AG20443 (cell line): ENCODE measurements around the gene TWF2.

ENCODE experiments used
- DNase-seq: peaks from one replicate; pipeline ENCODE4 v3.0.0; 2012; ENCODE audit warnings: low spot score, mixed read lengths

TWF2 gene

DNA sequence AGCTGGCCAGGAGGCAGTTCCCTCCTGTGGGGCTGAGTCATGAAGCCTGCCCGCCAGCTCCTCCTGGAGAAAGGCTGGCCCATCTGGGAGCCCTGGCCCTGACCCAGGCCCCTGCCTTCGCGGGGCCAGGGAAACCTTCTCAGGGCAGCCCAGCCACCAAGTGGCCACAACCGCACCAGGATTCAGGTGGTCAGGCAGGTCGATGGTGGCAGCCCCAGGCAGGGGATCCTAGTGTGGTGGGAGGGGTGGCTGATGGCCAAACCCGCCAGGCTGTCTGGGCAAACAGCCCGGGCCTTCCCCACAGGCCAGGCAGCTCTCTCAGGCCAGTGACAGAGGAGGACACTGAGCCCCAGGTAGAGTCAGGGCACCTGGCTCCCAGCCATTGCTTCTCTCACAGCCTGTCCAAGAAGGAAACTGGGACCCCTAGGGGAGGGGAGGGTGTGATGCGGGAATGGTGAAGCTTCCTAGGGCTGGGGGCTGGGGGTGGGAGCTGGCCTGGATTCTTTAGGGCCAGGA is 1.2 kb downstream of the TWF2 start:
- DNase-seq = peak; percentile 97

DNA sequence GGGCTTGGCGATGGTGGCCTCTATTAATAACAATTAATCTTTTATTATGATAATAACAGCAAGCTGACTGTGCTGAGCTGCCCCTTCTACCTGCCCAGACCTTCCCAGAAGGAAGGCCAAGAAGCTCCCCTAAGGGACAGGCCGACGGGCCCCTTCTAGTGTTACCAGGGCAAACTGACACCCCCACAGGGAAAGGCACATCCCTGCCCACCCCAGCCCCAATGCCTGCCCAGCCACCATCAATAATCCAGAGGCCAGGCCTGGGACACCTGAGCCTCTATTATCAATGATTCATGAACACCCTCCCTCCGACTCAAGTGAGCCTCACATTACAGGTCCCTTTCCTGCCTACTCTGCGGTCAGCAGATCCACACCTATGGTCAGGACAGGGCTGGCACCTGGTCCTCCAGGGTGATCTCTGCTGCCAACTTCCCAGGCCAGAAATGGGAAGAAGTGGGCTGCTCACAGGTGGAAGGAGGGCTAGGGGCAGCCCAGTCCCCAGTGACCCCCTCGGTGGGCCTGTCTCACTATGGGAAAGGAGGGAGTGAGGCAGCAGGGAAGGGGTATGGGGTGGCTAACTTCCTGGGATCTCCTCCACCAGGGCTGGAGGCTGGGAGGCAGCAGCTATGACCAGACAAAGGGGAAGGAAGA is 1.8 kb downstream of the TWF2 start:
- no peak for DNase-seq

DNA sequence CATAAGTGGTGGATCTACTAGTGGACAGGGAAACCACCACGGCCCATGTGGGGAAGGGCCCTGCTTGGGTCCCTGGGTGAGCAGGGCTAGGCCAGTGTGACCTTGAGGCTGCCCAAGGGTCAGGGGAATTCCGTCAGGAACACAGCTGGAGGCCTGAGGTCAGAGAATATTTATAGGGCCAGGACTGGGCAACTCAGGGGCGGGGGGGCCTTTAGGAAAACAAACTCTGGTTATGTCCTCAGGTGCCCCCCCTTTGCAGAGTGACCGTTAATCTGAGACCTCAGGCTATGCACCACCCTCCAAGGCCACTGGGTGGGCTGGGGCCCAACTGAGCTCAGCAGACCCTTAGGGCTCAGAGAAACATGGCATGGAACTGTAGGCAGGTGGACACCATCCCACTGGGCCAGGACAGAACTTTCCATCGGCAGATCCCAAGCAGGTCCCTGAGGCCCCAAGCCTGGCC is 2.5 kb downstream of the TWF2 start:
- no peak for DNase-seq

DNA sequence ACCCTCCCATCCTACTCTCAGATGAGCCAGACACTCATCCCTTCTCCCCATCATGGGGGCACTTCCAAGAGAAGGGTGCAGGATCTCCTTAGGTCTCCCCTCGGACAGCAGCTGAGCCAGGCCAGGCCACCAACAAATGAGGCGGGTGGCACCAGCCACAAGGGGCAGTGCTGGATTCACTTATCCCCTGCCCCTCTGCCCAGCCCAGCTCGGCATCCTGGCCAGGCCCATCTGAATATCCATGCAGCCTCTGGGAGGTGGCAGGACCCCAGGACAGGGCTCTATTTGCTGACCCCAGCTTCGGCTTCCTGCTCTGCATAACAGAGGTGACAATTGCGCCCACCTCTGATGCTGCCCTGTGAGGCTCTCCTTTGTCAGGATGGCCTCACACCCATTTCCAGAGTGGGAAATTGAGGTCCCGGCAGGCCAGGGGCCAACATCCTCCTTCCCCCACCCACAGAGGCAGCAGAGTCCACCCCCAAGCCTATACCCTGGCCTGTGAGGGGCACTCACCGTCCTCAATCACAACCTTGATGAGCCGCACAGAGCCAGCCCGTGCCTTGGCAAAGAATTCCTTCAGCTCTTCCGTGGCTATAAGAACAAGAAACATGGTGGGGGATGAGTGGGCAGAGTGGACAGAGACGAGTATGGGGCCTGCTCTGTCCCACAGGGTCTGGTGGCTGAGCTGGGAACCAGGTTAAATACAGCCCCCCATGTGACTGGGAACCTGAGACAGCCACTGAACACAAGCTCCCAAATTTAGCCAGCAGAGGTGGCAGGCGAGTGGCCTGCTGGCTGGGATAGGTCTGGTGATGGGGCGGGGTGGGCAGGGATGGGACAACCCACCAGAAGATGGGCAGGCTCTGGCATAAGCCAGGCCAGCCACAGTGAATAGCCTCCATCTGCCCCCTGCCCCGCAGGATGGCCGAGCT is 4.2 kb downstream of the TWF2 start:
- no peak for DNase-seq

DNA sequence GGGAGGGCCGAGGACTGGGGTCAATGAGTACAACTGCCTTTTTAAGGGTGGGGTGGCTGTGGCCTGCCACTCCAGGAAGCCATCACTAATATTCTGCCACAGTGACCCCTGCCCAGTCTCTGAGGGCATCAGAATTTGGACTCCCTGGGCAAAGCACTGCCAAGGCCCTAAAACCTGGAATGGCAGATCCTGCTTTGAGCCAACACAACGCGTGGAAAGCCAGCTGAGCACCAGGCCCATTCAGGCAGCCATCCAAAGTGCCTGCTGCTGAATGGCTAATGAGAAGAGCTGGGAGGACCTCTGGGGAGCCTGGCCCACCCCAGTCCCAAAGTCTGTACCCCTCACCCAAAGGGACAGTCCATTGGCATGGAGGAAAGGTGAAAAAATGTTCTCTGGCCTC is 5.0 kb downstream of the TWF2 start:
- no peak for DNase-seq

DNA sequence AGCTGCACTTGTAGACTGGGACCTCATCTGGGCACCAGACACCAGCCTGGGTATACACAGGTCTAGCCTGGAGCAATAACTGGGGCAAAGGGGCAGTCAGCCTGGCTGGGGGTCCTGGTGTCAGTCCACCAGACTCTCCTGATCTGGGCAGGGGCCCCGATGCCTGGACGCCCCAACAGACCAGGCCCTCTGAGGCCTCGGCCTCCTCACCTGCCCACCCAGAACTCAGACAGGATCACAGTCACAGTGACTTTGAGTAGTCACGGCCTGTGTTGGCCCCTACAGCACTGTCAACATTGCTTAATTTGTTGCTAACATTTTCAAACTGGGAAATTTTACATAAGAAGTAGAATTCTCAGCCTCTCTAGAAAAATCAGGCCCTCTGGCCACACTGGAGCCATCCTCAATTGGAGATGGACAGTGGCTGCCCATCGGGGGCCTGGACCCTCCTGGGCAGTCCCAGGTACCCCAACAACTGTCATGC is 5.8 kb downstream of the TWF2 start:
- no peak for DNase-seq

DNA sequence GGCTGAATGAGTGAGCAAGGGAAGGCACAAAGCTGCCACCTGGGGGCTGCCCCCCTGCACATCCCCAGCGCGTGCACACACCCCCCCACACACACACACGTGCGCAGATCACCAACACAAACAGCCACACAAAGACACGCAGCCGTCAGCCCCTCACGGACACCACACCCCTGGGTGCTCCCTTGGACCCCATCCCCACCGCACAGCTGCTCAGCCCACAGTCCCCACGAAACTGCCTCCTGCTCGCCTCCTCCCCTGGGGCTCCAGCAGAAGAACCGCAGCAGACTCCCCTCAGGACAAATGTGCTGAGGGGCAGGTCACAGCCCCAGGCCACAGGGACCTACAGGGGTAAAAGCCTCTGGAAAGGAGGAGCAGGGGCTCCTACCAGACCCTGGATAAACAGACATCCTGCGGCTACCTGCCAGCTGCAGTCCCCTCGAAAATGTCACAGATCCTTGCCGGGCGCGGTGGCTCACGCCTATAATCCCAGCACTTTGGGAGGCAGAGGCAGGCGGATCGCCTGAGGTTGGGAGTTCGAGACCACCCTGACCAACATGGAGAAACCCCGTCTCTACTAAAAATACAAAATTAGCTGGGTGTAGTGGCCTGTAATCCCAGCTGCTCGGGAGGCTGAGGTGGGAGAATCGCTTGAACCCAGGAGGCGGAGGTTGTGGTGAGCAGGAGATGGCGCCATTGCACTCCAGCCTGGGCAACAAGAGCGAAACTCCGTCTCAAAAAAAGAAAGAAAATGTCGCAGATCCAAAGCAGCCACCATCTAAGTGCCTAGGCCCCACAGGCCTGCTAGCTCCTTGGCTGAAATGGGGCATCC is 6.5 kb downstream of the TWF2 start:
- DNase-seq = no peak

DNA sequence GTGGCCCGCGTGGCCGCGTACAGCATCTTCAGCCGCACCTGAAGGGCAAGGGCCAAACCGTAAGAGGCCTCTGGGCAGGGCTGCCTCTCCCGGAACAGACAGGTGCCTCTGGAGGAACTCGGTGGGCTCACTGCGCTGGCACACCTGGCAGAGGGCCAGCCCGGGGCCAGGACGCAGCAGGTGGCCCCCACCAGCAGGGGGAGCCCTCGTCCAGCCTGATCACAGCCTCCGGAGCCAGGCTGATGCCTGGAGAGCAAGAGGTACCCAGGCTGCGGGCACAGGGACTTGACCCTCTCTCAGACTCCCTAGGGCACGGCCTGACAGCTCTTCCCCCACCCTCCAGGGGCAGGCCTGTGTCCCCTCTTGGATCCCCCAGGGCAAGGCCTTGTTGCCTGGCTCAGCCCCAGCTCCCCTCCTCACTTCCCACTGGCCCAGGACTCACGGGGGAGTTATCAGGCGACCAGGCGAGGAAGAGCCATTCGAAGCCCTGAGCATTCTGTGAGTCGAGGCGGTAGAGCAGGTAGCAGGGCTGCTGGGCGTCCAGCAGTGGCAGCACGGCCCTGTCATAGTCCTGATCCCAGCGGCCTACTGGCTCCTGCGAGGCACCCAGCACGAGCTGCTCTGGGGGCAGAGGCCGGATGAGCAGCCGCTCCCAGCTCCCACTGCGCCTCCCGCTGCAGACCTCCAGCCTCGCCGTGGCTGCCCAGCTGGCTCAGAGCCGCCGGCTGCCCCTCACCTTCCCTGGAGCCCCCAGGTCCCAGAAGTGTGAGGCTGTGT is 7.3 kb downstream of the TWF2 start:
- peak; percentile 82 for DNase-seq

DNA sequence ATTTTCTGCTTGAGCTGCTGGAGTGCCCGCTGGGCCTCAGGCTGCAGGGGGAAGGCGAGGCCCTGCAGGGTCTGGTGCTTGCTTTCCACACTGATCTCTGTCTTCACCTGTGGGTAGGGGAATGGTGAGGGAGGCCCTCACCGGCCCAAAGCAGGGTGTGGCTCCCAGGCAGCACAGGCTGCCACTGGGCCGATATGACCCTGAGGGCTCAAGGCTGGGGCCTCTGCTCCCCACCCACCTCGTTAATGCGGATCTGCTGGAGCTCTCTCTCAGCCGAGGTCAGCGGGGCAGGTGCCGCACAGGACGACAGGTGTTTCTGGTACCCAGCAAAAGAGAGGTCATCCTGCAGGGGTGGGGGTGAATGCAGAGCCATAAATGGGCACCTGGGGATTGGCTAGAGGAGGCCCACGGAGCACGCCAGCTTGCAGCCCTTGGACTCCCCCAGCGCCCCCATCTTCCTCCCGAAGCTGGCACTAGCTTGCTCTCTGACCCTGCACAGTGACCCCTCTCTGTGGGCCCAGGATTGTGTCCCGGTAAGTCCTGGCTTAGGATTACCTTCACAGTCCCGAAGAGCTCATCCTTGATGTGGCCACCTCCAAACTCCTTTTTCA is 8.0 kb downstream of the TWF2 start:
- no peak for DNase-seq

DNA sequence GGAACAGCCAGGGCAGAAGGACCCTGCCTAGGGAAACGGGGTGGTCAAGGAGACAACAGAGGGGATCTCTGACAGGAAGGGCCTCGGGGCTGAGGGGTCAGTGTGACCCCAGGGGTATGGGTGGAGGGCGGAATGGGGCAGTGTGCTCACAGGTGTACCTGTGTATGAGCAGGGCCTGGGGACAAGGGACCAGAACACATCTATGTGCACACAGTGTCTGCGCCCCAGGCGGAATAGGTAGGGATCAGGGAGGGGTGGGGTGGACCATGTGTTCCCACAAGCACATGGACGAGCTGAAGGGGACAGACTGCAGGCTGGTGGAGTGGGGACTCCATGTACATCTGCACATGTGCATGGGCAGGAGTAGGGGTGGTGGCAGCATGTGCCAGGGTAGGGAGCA is 8.5 kb downstream of the TWF2 start:
- DNase-seq = no peak

DNA sequence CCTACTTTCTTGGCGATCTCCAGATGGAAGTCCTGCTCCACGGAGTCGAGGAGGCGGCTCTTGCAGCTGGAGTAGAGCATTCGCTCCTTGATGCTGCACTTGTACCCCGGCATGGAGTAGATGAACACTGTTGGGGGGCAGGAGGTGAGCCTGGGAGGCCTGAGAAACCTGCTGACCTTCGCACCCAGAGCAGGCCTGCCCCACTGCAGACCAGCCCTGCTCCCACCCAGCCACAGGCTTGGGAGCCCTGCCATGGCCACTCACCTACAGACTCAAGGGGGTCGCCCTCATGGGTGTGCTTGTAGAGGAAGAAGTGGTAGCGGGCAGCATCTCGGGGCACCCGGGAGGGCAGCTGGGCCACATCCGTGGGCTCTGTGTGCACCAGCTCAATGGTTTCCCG is 9.3 kb downstream of the TWF2 start:
- no peak for DNase-seq

DNA sequence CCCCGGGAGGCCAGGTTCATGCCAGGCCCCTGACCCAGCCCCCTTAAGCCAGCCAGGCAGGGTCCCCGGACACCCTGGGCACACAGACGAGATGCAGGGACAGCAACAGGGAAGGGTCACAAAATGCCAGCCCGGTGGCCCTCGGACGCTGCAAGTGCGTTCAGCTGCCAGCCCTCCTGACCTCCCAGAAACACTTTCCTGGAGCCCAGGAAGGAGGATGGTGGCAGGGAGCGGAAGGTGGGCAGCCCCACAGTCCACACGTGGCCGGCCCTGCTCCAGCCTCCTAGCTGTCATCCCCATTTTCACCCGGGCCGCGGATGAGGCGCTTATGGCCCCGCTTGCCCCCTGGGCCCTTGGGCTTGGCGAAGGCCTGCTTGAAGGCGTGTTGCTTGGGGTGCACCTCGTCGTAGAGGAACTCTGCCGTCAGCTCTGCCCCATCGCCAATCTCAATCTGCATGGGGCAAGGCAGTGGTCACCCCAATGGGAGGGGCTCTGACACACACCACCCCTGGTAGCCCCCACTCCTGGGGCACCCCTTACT is 10.1 kb downstream of the TWF2 start:
- DNase-seq = no peak

DNA sequence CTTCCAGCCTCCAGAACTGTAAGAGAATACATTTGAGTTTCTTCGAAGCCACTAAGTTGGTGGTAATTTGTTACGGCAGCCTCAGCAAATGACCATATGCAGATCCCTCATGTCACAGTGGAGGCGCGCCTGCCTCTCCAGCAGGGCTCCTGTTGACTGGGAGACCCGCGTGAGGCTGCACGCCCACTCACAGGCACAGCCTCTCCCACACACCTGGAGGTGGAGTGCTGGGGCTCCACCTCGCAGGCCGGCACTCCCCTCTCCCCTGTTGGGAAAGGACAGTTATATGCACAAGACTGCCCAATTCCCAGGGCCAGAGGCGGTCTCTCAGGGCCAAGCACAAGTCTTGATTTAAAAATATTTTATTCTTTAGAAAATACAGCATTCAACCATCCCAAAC is 10.7 kb downstream of the TWF2 start:
- DNase-seq = no peak

DNA sequence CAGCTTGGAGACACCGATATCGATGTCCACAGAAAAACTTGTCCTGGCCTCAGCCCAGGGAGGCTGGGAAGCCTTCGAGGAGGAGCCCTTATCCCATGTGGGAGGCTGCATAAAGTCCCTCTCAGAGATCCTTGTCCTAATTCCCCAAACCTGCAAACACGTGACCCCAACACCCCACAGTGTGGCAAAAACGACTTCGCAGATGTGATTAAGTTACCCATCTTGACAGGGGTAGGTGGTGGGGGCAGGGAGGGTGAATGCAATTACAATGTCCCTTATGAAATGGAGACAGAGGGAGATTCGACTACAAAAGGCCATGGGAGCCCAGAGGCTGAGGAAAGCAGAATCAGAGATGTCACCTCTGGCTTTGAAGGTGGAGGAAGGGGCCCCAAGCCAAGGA is 11.2 kb downstream of the TWF2 start:
- DNase-seq = no peak

DNA sequence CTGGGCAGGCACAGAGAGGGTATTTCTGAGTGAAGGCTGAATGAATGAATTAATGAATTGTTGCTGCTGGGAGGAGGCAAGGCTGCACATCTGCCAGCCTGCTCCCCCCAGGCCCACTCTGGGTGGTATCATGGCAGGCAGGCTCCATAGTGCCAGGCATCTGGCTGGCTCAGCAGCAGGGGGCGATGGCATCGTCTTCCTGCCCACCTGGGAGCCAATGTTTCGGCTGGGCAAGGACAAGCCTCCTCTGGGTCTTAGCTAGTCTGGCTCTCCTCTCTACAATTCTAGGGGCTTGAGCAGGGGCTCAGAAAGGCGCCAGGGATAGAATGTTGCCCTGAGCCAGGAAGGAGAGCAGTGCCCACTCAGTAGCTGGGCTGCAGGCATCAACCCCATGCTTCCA is 11.8 kb downstream of the TWF2 start:
- no peak for DNase-seq

DNA sequence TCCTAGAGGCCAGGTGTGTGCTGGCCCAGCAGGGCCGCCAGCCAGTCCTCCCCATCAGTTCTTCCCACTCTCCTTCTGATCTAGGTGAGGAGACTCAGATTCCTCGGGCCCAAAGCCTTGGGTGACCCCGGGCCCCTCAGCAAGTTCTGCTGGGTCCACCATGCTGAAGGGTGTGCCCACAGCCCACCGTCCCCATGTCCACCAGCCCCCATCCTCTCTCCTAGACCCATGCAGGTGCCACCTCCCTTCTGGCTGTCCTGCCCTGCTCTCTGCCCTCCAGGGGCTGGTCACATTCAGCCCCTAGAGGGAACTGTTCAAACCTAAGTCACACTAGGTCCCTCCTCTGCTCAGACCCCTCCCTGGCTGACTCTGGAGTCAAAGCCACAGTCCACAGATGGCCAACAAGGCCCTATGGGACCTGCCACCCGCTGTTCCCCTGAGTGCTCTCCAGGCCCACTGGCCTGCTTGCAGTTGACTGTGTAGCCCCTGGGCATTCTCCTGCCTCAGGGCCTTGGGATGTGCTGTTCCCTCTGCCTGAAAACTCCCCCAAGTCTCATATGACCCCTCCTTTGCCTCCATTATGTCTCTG is 12.6 kb downstream of the TWF2 start:
- no peak for DNase-seq

DNA sequence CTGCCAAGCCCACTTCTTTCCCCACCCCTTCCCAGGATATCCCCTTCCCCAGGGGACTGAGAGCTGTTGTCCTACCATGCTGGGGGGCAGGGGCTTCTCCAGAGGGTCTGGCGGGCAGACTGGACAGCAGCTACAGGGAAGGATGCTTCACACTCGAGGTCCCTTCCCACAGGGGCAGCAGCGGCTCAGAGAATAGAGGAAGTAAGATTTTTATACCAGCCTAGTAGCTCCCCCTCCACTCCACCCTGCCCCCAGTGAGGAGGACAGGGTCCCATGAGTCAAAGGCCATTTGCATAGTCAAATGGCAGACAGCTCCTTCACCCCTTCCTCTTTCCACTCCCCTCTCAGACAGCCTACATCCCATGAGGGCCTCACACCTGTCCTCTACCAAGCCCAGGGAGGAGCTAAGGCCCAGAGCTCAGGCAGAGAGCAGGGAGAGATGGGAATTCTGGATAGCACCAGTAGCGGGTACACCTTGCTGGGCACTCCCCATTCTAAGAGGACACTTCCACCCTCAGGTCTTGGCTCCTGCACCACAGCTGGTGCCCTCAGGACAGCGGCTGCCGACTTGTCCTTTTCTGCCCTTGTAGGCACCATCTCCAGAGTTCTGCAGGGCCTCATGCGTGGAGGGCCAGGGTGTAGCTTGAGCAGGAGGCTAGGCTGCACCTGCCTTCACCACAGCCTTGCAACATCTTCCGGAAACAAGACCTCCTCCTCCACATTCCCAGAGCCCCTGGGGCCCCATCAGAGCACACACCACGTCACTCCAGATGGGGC is 13.3 kb downstream of the TWF2 start, which contains the start of gene TLR9:
Gene TLR9, minus strand, starts transcription at position 194 of the 777 bp plus-strand sequence. Its CDS starts 116 bp downstream, at position 78.
- DNase-seq = no peak

DNA sequence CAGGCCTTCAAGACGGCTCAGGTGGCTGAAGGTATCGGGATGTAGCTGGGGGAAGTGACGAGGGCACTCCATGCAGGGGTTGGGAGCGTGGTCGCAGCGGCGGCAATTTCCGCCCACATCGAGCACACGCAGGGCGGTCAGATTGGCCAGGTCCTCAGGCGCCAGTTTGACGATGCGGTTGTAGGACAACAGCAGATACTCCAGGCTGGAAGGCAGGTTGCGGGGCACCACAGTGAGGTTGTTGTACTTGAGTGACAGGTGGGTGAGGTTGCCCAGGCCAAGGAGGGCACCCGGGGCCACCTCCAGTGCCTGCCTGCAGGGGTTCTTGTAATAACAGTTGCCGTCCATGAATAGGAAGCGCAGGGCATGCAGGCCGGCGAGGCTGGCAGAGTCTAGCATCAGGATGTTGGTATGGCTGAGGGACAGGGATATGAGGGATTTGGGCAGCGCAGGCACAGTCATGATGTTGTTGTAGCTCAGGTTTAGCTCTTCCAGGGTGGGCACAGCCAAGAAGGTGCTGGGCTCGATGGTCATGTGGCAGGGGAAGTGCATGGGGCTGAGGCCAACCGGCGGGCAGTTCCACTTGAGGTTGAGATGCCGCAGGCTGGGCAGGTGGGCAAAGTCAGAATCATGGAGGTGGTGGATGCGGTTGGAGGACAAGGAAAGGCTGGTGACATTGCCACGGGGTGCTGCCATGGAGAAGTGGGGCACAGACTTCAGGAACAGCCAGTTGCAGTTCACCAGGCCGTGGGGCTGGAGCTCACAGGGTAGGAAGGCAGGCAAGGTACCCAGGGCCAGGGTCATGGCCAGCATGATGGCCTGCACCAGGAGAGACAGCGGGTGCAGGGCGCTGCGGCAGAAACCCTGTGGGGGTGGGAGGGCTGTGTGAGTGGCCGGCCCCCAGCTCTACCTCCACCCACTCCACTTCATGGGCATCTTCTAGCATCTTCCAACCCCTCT is 15.2 kb downstream of the TWF2 start:
- DNase-seq = no peak
